Kidney (tissue), 14 donors: ENCODE data around the gene PPIL1. TPM values are rescaled to one million over a fixed set of nuclear protein-coding genes. Genes with fewer than 3 reads are reported as not detected.

Source experiments
- DNase-seq, 5 donors: peaks; one replicate each; pipeline ENCODE4 v3.0.0-alpha.2; 2013 to 2020
- FAIRE-seq: peaks from 2 replicates; lab custom pipeline; 2012; peaks lifted over from hg19 to GRCh38; lab: Jason Lieb, UNC
- H3K27ac ChIP-seq, 2 donors: one replicate each; pipeline ENCODE4 v1.7.0; 2013; ENCODE audit warnings: low read depth in 2 of 2, low read length in 2 of 2, inconsistent platforms in 1 of 2
- H3K27me3 ChIP-seq: one replicate; pipeline ENCODE4 v1.7.1; 2013; ENCODE audit warnings: low read length, inconsistent platforms; ENCODE audit not compliant: control insufficient read depth, insufficient read depth
- H3K36me3 ChIP-seq, 3 donors: one replicate each; pipeline versions ENCODE4 v1.7.0 to v1.7.1; 2013; ENCODE audit warnings: low read length in 3 of 3, control low read depth in 1 of 3, inconsistent platforms in 1 of 3; ENCODE audit not compliant: insufficient read depth in 3 of 3, control insufficient read depth in 2 of 3
- H3K4me1 ChIP-seq, 3 donors: one replicate each; pipeline versions ENCODE4 v1.7.0 to v1.7.1; 2013; ENCODE audit warnings: low read length in 3 of 3, inconsistent platforms in 1 of 3, low read depth in 1 of 3; ENCODE audit not compliant: control insufficient read depth in 2 of 3, insufficient read depth in 2 of 3
- H3K4me3 ChIP-seq, 3 donors: one replicate each; pipeline versions ENCODE4 v1.7.0 to v1.8.1; 2013; ENCODE audit warnings: low read length in 3 of 3, control low read depth in 1 of 3, inconsistent platforms in 1 of 3
- H3K9ac ChIP-seq, 3 donors: one replicate each; pipeline versions ENCODE4 v1.7.0 to v1.7.1; 2013; ENCODE audit warnings: low read length in 3 of 3, control low read depth in 1 of 3, inconsistent platforms in 1 of 3
- H3K9me3 ChIP-seq, 3 donors: one replicate each; pipeline versions ENCODE4 v1.7.0 to v1.7.1; 2013; ENCODE audit warnings: low read length in 3 of 3, control low read depth in 1 of 3, inconsistent platforms in 1 of 3; ENCODE audit not compliant: control insufficient read depth in 2 of 3, insufficient read depth in 1 of 3
- CTCF ChIP-seq: IDR thresholded peaks from 3 replicates; pipeline ENCODE4 v1.5.1; 2012; ENCODE audit warnings: mild to moderate bottlenecking, moderate library complexity, borderline replicate concordance; ENCODE audit not compliant: insufficient read depth; ENCODE audit errors: extremely low read depth
- intact Hi-C: fragments of 100-400 bp; cut with DNase I; formaldehyde crosslinking; loops from one replicate; pipeline ENCODE4 v1.11.1; 2022
- polyA plus RNA-seq: library from polyadenylated mRNA; stranded (reverse); fragments of 350-450 nt; fragmentation: Illumina TruSeq; extraction: RNeasy Lipid Tissue Mini Kit (QIAGEN cat#74804); gene quantifications from one replicate; pipeline ENCODE4 v1.2.3, GENCODE V29; 2014; ENCODE audit warnings: low read depth, low replicate concordance; ENCODE audit not compliant: insufficient read depth
- total RNA-seq: library from RNA; stranded (reverse); fragmentation: NEBNext Ultra II Directional; extraction: Animal tissue kit (Norgen Biotek cat#: 25700); gene quantifications from one replicate; pipeline ENCODE4 v1.2.1, GENCODE V29; 2021
- donor health status: control.
- donor health status: control.
- donor health status: control.
- donor health status: control.
- donor health status: control.
- donor health status: DM: yes; HTN: yes; CAD: no.
- donor health status: Normal renal cell carcinoma (clear cell type).

Gene PPIL1
- total and polyA plus RNA-seq, 2 donors from 2014 or later = 21.3 to 40.1 TPM

DNA sequence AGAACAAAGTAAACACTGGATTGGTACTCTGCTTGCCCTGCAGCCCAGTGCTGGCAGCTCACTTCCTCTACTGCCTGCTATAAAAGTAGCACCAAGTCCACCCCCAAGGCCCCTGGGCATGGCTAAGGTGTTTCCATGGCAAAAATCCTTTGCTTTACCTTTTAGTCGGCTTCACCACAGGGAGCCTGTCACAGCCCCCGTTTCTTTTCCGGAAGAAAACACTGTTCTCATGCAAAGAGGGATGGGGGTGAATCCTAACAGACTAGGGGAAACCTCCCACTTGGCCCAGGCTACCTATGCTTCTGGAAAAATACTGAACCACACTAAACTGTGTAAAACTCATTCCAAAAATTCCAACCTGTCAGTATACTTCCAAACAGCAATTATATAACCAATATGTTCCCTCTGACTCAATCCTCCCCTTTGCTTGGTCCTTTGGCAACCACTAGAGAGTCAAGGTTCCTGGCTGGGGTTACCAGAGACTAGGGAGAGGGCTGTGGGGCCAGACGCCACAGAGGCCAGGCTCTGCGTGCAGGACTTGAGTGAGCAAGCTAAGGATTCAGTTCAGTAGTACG is 16.1 kb downstream of the PPIL1 start:
- Histone ChIP-seq H3K9me3 (no peaks in the 10 kb centered on the region), H3K9ac (no peak overlapping the region), H3K27me3 (no peaks in the 10 kb centered on the region), H3K27ac (no peak overlapping the region), H3K4me1 (peaks cover 0 to 4% (median 3%) of the 10 kb centered on the region in 3 donors), H3K4me3 (no peak overlapping the region), H3K36me3 (peaks cover 0 to 4% (median under 1%) of the 10 kb centered on the region in 3 donors)
- FAIRE-seq = no peak
- DNase-seq = peak in 1 of 5 donors; percentile 61
- no peak for TF ChIP-seq CTCF
- intact Hi-C loops = no loop called here

GRCh38 chr6:36857325-36857724 is 17.3 kb downstream of the PPIL1 start:
- DNase-seq = peak in 1 of 5 donors; percentile 1
- FAIRE-seq = no peak
- Histone ChIP-seq H3K27me3 (no peaks in the 10 kb centered on the region), H3K4me3 (no peak overlapping the region), H3K9ac (no peak overlapping the region), H3K27ac (no peak overlapping the region), H3K4me1 (peaks cover 0 to 4% (median 3%) of the 10 kb centered on the region in 3 donors), H3K36me3 (peaks cover 0 to 2% (median 0%) of the 10 kb centered on the region in 3 donors), H3K9me3 (no peaks in the 10 kb centered on the region)
- TF ChIP-seq CTCF = no peak
- intact Hi-C loops = no loop called here

- Histone ChIP-seq H3K36me3 (no peaks in the 10 kb centered on the region), H3K4me1 (peaks cover 0 to 5% (median 4%) of the 10 kb centered on the region in 3 donors), H3K27ac (no peak overlapping the region), H3K27me3 (no peaks in the 10 kb centered on the region), H3K4me3 (no peak overlapping the region), H3K9ac (no peak overlapping the region), H3K9me3 (no peaks in the 10 kb centered on the region)
- DNase-seq (no peak), FAIRE-seq (no peak)
- intact Hi-C loops = no loop called here
- TF ChIP-seq CTCF = no peak
These were observed 18.3 kb downstream of the PPIL1 start for GRCh38 chr6:36856277-36856676.
